ENCODE data around the gene EMX1.

The EMX1 gene

DNA sequence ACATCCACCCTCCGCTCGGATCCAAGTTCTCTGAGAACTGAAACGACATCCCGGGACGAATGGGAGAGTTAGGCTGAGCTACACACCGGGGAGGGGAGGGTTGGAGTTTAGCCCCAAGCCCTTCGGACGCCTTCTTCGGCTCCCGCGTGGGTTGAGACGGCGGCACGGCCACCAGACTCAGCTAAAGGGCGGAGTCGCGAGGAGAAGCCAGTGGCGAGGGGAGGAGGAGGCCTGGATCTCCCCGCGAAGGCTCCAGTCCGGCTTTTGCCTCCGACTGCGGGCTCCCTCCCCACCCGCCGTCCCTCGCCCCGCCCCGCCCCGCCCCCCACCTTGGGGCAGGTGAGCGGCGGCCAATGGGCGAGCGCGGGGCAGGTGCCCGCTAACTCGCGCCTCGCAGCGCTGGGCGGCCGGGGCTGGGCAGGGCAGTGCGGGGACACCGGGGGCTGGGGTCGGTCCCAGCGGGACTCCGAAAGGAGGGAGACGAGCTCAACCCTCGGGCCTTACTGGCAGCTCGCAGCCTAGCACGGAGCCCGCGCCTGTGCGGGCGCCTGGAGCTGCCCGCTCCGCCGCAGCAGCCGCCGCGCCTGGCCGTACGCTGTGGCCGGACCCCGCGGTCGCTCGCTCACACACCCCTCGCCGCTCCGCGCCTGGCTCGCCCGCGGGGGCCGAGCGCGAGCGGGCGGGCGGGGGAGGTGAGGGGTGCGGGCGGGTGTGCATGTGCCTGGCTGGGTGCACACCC, at the start of gene EMX1:
EMX1 (plus strand) TSS at position 382 of the 739 bp plus-strand sequence; CDS start at position 716, 334 bp downstream.
- peak; percentile 47 to 55 for DNase-seq

DNA sequence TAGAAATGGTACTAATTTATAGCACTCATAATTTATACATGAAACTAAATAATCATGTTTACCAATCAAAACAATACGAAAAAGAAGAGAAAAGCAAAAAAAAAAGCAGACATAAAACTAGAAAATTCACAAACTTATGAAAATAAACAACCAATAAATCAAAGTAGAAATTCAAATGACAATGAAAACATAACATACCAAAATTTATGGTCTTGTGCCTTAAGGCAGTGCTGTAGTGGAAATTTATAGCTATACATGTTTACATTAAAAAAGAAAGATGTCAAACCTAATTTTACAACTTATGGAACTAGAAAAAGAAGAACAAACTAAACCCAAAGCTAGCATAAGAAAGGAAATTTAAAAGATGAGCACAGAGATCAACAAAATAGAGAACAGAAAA, 46.3 kb upstream of the EMX1 start:
- no peak for DNase-seq

DNA sequence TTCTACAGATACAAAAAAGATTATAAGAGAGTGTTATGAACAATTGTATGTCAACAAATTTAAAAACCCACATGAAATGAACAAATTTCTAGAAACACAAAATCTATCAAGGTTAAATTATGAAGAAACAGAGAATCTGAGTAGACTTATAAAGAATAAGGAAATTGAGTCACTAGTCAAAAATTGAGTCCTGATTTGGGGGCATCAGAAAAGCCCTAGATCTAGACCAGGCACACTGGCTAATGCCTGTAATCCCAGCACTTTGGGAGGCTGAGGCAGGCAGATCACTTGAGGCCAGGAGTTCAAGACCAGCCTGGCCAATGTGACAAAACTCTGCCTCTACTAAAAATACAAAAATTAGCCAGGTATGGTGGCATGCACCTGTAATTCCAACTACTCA, 45.4 kb upstream of the EMX1 start:
- DNase-seq, result no peak

DNA sequence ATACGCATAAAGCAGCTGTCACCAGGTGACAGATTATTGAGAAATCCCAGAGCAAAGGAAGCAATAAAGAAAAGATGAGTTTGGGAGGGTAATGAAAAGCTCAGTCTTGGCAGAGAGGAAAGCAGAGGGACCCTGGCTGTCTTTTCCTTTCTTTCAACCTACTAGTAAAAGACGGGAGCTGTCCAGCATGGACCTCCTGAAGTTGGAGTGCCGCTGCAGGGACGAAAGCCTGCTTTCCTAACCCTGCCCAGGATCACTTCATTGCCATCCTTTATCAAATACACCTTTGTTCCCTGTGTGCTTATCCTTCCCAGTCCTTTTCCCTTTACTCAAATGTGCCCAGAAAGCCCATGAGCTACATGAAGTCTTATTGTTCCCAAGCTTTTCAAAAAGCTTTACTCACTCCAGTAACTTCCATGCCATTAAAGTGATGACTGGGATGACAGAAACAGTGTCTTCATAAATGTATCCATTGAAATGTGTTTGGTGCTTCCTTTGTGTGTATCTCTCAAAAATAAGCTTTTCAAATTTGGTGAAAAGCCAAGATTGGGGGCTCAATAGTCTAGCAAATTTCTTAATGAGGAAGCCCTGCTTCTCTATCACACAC, 33.9 kb upstream of the EMX1 start:
- no peak for DNase-seq

DNA sequence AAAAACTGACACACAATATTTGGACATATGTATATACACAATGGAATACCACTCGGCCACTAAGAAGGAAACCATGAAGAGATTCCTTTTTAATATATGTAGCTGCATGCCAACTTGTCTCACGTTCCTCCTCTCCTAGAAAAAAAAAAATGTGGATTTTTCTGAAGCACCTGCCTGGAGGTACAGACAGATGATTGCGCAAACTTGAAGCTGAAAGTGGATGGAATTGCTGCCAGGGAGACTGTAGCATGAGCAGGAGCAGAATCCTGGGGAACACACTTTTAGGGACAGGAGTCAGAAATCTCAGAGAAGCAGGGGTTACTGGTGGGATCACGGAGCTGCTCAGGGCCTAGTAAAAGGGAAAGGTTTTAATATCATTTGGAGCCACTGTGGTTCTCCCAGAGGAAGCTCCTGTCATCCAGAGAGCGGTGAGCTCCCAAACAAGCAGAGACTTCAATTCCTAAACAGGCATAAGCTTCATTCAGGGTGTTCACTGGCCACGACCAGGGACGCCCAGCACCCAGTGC, 30.8 kb upstream of the EMX1 start:
- no peak for DNase-seq

DNA sequence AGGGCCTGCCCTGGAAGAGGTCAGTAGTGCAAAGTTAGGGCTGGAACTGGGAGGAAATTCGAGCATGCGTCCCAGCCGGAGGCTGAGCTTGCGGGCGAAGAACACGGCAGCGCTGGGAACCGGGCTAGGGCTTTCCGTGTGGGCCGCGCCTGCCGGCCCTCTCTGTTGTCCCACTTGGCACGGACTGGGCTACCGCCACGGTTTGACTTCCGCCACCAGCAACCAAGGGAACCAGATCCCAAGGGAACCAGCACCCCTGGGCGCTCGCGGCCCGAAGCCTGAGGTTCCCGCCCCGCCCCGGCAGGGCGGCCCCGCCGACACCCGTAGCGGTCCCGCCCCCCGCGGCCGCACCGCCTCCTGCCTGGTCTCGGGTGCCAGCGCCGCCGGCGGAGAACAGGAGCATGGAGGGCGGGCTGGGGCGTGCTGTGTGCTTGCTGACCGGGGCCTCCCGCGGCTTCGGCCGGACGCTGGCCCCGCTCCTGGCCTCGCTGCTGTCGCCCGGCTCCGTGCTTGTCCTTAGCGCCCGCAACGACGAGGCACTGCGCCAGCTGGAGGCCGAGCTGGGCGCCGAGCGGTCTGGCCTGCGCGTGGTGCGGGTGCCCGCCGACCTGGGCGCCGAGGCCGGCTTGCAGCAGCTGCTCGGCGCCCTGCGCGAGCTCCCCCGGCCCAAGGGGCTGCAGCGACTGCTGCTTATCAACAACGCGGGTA, 30.1 kb upstream of the EMX1 start, which contains the start of gene SPR:
SPR (plus strand) TSS at position 377 of the 708 bp plus-strand sequence; CDS start at position 402, 25 bp downstream.
- peak; percentile 38 to 40 for DNase-seq

DNA sequence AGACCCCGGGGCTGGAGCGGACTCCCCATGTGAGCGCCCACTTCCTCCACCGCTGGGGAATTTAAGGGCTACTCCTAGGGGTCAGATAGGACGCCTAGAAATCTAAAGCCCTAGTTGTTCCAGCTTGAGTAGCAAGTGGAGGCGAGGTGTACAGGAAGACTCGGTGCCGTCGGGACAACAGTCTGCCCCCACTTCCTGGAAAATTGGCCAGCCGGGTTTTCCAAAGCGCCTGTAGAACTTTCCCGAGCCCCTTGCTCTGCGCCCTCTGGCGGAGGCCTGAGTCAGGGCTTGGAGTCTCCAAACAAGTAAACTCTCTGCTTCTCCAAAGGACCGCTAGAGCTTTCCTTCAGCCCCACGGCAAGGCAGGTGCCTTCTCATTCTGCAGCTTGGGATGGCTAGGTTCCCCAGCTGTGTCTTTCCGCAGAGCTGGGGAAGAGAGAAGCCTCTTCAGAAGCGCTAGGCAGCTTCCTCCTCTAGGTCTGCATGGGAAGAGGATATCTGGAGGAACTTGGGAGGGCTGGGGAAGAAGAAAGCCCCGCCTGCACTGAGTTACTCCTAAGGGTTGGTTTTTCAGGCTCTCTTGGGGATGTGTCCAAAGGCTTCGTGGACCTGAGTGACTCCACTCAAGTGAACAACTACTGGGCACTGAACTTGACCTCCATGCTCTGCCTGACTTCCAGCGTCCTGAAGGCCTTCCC, 29.4 kb upstream of the EMX1 start:
- DNase-seq, result peak; percentile 39 to 46

DNA sequence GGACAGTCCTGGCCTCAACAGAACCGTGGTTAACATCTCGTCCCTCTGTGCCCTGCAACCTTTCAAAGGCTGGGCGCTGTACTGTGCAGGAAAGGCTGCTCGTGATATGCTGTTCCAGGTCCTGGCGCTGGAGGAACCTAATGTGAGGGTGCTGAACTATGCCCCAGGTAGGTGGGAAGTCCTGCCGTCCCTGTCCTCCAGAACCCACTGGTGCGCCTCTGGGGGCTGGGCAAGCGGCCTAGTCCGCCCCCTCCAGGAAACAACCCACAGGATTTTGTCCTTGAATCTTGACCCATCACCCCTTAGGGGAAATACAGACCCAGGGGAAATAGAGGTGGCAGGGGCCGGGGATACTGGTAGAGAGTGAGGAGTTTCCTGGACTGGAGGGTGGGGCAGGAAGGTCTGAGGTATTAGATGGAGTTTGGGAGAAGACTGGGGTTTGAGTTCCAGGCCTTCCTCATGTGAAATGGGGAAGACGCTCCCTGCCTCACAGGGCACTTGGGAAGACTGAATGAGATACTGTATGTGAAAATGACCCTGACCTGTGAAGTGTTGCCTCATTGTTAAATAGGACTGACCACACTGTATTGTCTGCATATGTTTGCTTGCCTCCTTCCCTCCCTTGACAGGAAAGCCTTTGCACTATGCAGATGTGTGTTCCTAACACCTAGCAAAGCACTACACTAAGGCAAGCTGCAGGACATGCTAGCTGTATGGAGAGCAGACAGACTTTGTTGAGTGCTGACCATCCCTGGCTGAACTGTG, 28.7 kb upstream of the EMX1 start:
- no peak for DNase-seq

DNA sequence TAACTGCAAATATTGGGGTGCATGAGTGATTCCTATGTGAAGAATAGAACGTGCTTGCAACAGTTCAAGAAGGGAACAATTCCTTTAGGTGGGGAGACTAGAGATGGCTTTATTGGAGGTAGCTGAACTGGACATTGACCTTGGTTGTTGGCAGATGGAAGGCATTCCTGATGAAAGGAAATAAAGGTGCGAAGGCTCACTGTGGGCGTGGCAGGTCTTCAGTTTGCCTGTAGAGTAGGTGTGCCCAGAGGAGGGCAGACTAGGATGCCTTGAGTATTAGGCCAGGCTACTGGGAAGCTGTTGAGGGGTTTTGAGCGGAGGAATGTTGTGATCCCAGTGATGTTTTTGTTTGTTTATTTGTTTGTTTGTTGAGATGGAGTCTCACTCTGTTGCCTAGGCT, 27.3 kb upstream of the EMX1 start:
- no peak for DNase-seq

DNA sequence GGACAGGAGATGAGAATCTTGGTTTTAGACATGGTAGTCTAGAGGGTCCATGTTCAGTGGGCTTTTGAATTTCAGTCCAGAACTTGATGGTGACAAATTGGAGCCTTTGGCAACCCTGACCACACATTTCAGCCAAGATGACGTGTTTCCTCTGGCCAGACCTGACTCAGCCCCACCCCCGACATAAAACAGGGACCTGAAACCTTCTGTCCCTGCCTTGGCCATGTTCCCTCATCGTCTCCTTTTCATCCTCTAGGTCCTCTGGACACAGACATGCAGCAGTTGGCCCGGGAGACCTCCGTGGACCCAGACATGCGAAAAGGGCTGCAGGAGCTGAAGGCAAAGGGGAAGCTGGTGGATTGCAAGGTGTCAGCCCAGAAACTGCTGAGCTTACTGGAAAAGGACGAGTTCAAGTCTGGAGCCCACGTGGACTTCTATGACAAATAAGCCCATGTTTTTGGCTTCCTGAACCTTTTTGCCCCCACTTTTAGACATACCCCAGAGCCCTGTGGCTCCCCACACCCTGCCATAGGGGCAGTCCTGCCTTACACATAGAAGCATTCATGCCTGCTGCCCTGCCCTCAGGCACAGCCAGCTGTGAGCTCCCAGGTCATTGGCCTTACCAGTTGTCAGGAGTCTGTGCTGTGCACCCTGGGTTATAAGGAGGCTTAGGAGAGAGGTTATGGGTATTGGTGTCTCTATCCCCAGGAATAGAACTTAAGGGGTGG, 26.1 kb upstream of the EMX1 start:
- DNase-seq, result peak in 1 of 2 donors; percentile 33

DNA sequence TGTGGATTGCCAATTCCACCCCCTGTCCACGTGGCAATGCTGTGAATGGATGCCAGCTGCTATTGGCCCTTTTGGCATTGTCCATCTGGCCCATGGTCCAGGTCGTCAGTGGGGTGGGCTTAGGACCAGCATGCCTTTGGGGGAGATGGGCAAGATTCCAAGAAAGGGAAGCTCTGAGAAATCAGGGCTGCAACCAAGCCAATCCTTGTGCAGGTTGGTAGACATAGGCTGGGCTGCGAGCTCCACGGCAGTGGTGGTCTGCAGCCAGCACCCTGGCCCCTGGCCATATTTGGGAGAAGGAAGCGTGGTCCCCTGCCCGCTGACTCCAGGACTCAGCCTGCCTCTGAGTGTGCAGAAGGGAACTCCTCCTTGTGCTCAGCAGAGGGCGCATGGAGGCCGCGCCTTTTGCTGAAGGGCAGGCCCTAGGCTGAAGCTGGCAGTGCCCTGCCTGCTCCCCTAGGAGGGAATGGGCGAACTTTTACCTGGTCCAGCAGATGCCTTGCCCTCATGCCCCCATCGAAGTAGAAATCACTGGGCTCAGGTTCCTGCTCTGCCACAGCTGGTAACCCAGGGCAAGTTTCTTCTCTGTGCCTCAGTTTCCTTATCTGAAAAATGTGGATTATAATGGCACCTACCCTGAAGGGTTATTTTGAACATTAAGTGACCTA, 24.7 kb upstream of the EMX1 start:
- peak; percentile 60 to 63 for DNase-seq

DNA sequence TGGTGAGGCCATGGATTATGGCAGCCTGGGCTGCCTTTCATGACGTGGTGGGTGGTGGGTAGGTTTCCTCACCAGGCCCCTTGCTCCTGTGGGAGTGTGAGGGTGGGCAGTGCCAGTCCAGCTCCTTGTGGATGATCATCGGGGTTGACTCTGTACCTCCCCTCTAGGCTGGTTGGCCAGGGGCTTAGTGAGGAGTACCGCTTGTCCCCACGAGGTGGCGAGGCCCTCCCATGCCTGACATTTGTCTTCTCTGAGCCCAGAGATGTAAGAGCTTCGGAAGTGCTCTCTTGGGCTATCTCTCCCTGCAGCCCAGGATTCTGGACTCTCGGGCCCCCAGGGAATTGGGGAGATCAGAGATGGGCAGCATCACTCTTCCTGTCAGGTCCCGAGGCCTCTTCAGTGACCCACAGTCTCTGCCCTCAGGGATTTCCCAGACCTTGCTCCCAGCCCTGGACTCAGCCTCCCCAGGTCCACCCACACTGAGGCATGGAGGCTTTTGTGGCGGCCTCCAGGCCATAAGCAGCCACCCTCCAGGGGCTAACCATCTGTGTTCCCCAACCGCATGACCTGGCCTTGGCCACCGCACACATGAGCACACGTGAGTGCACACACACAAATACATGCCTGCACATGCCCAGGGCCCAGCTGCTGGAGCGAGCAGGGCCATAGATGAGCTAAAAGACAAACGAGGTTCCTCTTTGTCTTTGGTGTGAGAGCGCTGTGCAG, 23.6 kb upstream of the EMX1 start:
- DNase-seq, result no peak

DNA sequence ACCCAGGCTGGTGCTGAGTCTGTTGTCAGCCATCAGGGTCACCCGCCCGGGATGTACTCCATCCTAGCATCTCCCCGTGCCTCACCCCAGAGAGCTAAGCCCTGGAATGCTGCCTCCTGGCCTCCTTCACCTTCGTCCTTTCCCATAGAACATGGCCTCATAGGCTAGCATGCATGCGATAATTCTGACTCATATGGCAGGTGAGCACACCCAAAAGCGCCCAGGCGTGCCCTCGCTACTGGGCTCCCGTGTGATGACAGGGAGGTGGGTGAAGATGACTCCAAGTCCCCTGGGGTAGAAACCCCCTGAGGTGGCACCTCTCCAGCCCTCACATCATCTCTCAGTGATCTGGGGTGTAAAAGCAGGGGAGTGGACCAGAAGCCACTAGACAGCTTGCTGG, 22.8 kb upstream of the EMX1 start:
- DNase-seq, result no peak

DNA sequence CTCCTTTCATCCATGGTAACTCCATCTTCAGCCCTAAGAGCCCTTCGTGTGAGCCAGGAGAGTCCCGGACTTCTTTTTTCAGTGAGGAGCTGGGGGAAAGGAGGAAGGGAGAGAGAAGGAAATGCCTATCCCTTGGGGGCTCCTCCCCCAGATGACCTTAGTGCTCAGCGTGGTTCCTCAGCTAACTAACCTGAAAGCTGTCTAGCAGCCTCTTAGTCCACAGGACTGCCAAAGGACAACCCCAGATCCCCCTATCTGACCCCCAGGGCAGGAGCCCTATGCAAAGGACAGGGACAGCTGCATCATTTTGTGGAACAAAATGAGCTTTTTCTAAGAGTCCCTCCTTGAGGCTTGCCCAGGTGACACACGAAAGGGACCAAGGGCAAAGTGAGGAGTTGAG, 22.2 kb upstream of the EMX1 start:
- no peak for DNase-seq

DNA sequence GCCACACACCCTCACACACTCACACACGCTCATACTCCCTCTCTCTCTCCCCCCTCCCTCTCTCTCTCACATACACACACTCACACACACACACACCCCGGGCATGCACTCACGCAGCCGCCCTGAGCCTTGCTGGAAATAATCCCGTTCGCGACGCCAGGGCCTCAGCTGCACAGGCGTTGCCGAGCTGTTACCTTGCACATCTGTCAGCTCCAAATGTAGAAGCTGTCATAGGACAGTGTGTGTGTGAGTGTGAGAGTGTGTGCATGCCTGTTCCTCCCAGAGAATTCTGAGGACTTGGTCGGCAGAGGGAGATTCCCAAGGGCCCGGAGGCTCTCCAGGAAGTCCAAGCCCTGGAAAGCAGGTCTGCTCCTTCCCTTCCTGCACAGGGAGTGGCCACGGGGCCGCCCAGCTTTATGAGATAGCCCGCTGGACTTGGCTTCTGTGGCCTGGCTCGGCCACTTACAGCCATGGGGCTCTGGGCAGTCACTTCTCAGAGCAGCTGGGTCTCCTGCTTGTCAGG, 21.5 kb upstream of the EMX1 start:
- DNase-seq, result no peak

DNA sequence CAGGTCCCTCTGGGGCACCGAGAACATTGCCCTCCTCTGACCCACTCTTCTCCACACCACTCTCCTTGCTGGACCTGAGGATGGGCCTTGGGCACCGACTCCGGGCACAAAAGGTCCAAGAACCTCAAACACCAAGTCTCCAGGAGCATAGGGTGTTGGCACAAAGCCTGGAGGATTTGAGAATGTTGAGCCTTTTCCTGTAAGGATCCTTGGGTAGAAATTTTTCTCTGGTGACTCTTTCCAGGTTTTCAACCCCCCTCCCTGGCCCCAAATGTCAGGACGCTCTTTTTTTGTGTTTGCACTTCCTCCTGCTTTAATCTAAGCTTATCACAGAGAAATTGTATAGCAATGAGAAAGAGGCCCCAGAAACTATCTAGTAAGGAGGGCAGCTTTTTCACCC, 20.9 kb upstream of the EMX1 start:
- DNase-seq, result no peak

DNA sequence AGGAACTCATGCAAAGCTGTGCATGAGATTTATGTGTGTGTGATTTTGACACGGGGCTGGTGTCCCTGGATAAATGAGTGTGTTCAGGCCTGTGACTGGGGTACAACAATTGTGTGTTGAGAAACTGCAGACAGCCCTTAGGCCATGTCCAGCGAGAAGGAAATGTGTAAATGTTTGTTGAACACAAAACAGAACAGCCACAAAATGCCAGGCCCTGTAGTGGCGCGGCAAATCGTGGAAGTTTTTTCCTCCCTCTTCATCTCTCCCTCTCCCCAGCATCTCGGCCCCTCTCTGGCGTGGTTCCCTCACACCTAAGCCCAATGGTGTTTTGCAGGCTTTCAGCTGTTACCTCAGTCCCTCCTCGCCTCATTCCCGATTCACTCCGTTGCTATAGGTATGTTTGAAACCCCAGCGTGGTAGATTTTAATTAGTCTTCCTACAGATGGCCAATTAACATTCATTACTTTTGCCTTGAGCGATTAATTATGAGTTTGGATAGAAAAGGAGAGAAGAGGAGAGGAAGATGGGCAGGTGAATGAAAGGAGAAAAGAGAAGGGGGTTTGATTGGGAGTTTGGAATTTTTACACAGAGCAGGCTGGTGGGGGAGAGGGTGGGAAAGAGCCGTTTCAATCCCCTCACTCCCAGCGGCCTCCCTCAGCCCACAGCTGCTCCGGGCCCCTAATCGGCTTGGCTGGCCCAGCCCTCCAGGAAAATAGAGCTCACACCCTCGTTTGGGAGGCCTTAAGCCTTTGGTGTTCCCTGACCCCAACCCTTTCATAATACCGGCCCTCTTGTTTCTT, 19.3 kb upstream of the EMX1 start:
- no peak for DNase-seq

DNA sequence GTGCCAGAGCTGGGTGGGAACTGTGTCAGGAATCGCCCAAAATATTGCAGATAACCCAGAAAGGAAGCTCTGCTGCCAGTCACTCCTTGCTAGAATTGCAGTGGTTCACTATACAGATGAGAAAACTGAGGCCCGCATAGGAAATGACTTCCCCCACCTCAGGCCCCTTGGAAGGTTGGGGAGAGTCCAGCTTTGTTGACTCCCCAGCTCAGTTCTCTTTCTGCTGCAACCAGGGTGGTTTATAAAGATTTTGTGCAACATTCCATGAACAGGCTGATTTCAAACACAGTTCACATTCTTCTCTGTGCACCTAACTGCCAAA, 18.8 kb upstream of the EMX1 start:
- no peak for DNase-seq

DNA sequence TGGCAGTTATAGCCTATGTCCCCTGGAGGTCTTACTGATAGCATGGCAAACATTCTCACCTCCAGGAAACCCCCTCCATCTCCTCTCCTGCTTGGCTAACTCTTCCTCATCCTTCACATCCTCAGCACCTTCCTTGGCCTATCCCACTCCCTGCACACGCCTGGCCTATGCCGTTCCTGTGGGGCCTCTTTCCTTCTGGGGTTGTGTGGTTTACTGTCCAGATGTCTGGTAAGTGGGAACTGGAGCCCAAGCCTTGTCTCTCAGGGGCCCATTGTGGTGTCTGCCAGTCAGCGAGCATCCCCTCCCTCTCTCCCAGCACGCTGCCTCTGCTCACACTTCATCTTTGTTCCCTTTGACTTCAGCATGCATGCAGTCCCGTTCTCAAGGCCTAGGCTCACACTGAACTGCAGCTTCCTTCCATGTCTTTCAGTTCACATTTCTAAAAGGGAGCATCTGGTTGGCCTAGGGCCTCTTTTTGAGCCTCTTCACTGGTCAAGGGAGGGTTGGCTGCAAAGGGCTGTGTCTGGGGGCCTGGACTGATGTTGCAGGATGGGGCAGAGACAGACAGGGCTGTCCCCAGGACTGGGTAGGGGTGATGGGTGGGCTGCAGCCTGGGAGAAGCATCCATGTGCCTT, 17.0 kb upstream of the EMX1 start:
- no peak for DNase-seq

Measured in CD4-positive, alpha-beta T cell treated with Interleukin-1 beta for 1 hour (primary cell).